Ammon's horn (tissue), 1 donor: Measurements from ENCODE around the gene GINS3.
"Not testable (repeated sequence)": the region's sequence is repeated elsewhere in the genome, so short reads cannot be mapped to it uniquely, and the experiment has no call there.

Experiments
- DNase-seq: peaks from one replicate; pipeline ENCODE4 v3.0.0-alpha.2; 2016; ENCODE audit warnings: low spot score

The GINS3 gene

DNA sequence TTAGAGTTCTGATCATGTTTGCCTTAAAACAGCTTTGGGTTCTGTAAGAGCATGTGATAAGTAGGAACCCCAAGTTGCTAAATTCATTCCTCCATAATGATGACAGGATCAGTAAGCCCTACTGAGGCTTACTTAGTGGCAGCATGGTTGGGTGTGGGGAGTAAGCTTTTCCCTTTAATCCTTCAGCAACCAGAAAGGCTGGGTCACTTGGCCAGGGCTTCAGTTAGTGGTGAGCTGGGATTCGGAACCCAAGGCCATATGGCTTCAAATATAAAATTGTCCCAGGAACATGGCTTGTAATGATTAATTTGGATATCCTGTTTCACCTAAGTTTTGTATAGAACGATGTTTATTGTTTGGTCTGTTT lies 850 bp downstream of the GINS3 start:
- no peak for DNase-seq

DNA sequence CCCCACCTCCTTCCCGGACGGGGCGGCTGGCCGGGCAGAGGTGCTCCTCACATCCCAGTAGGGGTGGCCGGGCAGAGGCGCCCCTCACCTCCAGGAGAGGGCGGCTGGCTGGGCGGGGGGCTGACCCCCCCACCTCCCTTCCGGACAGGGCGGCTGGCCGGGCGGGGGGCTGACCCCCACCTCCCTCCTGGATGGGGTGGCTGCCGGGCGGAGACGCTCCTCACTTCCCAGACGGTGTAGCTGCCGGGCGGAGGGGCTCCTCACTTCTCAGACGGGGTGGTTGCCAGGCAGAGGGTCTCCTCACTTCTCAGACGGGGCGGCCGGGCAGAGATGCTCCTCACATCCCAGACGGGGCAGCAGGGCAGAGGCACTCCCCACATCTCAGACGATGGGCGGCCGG lies 4.6 kb downstream of the GINS3 start:
- DNase-seq = not testable (repeated sequence)

DNA sequence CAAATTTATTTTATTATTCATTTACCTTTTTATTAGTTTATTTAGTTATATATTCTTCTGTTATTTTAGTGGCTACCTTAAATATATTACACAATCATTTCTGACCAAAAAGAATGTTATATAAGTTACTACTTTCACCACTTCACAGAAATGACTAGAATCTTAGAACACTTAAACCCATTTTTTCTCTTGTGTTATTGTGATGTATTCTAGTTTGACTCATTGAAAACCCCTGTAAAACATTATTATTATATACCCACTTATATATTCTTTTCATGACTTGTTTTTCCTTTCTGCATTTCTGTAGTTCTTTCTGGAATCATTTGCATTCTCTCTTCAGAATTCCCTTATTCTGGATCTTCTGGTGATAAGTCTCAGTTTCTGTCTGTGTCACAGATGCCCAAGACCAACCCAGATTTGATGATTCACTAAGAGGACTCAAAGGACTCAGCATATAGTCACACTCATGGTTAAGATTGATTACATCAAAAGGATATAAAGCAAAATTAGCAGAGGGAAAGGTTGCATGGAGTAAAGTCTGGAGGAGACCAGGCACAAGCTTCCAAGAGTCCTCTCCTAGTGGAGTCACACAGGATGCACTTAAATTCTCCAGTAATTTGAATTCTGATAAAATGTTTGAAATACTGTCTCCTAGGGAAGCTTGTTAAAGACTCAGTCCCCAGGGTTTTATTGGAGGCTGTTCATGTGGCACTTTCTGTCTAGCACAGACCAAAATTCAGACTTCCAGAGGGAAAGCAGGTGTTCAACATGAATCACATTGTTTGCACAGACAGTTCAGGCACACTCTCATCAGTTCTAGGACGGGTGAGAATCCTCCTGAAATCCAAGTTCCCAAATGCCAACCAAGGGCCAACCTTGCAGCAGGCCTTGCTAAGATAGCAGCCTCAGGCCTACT lies 7.7 kb downstream of the GINS3 start:
- DNase-seq = no peak

DNA sequence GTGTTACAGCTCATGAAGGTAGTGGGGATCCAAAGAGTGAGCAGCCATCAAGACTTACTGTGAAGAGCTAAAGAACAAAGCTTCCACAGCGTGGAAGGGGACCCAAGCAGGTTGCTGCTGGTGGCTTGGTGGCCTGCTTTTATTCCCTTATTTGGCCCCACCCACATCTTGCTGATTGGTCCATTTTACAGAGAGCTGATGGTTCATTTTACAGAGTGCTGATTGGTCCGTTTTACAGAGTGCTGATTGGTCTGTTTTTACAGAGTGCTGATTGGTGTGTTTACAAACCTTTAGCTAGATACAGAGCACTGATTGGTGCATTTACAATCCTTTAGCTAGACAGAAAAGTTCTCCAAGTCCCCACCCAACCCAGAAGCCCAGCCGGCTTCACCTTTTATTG lies 9.0 kb downstream of the GINS3 start:
- not testable (repeated sequence) for DNase-seq

DNA sequence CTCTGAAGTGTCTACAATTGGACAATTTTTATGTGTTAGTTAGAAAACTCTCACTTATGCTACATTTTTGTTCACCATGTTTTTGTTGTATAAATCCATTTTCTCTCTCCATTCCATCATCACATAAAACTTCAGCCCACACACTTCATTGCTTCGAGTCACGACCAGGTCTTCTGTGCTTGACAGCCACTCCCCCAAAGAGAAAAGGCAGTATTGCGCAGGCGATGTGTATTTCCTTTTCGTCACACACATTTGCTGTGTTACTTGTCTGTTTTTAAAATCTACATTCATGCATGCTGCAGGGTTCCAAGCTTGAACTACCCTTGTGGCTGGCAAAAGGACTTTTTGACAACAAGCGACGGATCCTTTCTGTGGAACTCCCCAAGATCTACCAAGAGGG lies 10.5 kb downstream of the GINS3 start:
- DNase-seq = no peak

DNA sequence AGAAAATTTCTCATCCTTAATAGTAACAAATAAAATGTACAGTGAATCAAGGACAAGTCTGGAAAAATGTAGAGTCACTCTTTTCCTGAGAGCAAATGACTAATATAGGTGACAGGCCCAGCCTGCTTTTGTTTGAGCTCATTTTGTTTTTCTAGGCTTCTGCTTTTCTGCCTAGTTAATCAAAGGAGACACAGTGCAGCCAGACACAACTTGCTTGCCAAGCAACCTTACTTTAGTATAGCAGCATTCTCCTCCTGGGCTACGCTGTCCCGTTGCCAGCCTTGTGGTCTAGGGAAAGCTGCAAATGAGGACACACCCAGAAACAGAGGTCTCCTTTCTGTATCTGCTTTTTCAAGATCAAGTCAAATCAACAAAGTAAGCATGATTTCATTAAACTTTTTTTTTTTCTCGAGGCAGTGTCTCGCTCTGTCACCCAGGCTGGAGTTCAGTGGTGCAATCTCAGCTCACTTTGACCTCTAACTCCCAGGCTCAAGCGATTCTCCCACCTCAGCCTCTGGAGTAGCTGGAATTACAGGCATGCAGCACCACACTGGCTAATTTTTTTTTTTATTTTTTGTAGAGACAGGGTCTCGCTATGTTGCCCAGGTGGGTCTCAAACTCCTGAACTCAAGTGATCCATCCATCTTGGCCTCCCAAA lies 17.2 kb downstream of the GINS3 start:
- peak; percentile 70 for DNase-seq

DNA sequence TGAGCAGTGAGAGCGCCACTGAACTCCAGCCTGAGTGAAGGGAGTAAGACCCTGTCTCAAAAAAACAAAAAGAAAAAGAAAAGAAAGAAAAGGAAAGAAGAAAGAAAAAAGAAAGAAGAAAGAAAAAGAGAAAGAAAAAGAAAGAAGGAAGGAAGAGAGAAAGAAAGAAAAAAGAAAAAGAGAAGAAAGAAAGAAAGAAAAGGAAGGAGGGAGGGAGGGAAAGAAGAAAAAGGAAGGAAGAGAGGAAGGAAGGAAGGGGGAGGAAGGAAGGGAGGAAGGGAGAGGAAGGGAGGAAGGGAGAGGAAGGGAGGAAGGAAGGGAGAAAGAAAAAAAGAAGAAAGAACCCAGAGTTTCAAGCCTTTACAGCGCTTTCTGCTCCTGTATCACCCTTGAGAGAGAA lies 19.1 kb downstream of the GINS3 start:
- DNase-seq = no peak

DNA sequence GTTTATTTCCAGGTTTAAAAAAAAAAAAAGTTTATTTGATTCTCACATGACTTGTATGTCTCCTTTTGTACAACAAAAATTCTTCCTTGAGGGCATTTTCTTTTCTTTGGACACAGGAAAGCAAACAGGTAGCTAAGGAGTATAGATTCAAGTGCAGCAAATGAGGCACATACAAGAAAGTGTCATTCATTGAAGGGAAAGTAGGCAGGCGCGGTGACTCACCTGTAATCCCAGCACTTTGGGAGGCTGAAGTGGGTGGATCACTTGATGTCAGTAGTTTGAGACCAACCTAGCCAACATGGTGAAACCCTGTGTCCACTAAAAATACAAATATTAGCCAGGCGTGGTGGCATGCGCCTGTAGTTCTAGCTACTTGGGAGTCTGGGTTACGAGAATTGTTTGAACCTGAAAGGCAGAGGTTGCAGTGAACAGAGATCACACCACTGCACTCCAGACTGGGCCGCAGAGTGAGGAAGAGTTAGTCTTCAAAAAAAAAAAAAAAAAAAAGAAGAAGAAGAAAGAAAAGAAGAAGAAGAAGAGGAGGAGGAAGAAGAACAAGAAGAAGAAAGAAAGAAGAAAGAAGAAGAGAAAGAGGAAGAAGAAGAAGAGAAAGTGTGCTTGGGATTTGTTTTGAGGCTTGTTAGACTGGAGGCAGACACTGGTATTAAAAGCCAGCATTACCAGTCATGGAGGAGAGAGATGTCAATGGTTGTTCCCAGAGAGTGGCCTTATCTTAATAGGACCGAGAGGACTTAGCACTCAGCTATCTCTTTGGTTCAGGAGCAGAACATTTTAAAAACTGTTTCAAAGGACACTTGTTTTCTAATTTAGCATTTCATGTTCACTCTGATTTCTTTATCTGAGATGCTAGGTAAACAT lies 19.7 kb downstream of the GINS3 start:
- DNase-seq = no peak

DNA sequence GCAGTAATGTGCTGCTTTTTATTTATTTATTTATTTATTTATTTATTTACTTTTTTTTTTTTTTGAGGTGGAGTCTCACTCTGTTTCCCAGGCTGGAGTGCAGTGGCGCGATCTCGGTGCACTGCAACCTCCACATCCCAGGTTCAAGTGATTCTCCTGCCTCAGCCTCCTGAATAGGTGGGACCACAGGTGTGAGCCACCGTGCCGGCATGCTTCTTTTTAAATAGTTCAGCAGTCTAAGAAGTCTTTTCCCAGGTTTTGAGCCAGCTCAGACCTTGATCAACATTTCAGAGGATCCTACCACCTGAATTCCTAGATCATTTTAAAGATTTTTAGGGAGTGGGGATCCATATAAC lies 20.3 kb downstream of the GINS3 start:
- DNase-seq = not testable (repeated sequence)

DNA sequence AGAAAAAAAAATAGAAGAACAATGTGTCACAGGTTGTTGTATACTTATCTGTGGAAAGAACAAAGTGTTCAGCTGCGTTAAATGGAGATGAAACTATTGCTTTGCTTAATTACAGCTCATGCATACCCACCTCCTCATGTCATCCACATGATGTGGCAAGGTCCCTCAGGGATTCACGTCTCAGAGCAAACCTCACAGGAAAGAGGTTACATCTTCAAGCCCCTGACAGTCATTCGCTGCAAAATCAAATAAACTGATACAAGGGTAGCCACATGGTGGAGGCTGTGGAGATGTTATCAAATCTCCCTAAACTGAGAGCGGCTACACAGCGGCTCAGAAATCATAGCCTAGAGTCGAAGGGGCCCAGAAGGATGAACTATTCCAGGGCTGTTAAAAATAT lies 21.1 kb downstream of the GINS3 start:
- DNase-seq = no peak

DNA sequence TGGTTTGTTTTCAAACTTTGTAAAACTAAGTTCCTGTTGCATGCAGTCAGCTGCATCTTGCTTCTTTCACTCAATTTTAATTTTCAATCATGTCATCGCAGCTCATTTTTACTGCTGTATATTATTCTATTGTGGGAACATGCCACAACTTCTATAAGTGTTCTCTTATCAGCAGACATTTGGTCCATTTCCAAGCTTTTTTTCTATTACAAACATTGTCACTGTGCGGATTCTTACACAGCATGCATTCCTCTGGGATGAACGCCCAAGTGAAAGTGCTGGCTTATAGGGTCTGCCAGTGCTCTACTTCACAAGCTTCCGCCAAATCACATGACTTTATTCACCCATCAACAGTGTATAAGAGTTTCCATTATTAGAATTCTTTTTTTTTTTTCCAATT lies 22.7 kb downstream of the GINS3 start:
- no peak for DNase-seq

DNA sequence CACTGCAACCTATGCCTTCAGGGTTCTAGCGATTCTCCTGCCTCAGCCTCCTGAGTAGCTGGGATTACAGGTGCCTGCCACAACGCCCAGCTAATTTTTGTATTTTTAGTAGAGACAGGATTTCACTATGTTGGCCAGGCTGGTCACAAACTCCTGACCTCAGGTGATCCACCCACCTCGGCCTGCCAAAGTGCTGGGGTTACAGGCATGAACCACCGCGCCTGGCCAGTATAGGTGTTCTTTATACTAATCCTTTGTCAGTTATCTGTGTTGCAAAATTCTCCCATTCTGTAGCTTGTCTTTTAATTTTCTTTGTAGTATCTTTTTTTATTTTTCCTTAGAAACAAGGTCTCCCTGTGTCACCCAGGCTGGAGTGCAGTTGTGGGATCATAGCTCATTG lies 23.7 kb downstream of the GINS3 start:
- DNase-seq = not testable (repeated sequence)

DNA sequence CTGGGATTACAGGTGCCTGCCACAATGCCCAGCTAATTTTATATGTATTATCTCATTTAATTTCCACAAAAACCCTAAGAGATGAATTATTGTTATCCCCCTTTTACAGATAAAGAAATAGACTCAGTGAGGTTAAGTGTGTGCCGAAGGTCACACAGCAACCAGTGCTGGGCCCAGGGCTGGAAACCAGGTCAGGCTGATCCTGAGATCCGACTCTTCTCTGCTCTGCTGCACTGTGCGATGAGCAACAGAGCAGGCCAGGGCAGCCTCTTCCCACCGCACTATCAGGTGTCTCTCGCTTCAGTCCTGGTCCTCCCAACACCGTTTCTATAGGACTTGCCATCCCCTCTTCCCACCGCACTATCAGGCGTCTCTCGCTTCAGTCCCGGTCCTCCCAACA lies 24.8 kb downstream of the GINS3 start:
- no peak for DNase-seq

DNA sequence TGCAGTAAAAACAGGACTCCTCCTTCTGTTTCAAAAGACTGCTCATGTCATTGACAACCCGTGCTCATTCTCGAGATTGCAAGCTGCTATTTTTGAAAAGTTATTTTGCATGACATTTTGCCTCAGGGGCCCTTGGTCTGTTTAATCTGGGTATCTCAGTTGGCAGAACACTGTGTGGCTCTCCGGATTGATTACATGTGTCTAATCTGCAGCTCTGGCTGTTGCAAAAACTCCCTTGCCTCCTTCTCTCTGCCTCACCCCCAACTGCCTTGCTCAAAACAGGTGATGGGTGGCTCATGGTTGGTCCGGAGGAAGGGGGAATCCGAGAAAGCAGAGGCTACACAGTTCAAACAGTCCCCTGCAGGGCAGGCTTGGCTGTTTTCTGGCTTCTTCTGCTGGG lies 25.3 kb downstream of the GINS3 start:
- DNase-seq = no peak

DNA sequence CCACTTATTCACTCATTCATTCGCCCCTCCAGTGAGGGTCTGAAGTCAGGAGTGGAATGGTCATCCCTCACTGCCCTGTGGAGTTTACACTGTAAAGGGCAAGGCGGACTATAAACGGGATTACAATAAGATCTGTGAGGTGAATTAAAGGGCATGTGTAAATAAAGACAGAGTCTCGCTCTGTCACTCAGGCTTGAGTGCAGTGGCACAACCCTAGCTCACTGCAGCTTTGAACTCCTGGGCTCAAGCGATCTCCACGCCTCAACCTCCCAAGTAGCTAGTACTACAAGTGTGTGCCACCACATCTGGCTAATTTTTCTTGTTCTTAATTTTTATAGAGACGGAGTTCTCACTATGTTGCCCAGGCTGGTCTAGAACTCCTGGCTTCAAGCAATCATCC lies 25.8 kb downstream of the GINS3 start:
- DNase-seq = no peak

DNA sequence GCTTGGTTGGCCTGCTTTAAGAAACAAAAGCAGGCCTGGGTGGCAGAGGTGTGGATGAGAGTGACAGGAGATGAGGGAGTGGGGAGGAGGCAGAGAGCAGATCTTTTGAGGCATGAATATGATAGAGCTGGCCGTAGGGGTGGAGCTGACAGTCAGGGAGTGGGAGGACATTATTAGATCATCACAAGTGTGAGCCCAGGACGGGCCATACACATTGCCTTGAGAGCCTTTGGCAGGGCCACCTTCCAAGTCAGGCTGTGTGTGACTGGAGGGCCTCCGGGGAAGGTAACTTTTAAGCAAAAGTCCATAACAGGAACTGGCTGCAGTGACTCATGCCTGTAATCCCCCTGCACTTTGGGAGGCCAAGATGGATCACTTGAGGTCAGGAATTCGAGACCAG lies 26.3 kb downstream of the GINS3 start:
- DNase-seq = no peak

DNA sequence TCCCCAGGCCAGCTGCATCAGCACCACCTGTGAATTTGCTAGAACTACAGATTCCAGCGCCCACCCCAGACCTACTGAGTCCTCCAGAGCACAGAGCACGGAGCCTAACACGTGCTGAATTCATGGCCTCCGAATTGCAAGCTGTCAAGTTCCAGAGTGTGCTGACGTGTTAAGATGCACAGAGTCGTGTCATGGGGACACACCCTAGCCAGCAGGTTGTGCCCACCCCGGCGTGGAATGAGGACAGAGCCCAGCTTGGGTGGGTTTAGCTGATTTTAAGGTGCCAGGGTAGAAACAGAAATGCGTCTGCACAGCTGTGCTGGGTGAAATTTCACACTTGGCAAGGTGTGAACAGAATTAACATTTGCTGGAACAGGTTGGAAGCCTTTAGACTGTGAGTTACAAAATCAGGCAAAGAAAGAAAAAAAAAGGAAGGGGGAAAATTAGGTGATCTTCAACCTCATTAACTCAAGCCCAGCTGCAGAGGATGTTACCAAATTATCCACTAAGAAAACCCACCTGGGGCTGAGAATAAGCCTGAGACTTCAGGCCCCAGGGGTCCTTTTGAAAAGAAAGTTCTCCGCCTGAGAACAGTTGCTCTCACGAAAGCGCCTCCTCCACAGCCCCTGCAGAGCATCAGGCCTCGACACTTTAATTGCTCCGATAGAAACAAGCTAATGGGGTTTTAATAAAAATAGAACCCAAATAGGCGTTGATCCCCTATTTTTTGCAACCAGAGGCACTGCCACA lies 27.1 kb downstream of the GINS3 start:
- no peak for DNase-seq

DNA sequence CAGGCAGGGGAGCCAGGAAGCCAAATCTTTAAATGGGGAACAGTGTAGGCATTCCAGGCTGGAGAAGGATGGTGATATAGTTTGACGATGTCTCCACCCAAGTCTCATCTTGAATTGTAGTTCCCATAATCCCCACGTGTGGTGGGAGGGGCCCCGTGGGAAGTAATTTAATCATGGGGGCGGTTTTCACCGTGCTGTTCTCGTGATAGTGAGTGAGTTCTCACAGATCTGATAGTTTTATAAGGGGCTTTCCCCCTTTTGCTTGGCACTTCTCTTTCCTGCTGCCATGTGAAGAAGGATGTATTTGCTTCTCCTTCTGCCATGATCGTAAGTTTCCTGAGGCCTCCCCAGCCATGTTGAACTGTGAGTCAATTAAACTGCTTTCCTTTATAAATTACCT lies 28.8 kb downstream of the GINS3 start:
- no peak for DNase-seq

DNA sequence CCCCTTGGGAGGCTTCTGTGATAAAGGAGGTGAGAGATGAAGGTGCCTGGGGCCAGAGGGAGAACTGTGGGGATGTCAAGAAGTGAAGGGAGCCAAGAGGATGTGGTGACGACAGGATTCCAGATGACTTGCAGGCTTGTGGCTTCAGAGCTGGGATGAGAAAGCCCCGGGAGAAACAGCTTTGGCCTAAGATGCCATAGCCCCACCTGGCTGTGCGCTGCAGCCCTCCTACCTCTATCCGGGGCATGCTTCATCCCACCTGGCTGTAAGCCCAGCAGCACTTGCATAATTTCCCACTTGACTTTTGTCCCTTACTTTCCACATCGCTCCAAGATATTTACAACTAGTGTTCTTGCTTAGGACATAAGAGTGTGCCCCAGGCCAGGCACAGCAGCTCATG lies 29.3 kb downstream of the GINS3 start:
- no peak for DNase-seq

DNA sequence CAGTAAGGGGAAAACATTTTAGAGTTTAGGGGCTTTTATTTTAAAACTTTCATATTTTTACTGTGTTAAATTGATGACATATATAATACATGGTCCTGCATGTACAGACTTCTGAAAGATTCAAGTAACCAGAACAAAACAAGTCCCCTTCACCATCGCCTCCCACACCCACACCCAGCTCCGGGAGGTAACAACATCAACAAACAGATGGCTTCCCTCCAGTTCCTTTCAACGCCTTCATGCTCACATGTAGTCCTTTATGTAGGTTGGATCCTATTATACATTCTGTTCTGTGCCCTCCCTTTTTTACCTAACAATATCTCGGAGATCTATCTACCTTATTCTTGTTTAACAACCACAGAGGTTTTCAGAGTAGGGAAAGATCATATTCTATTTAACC lies 30.5 kb downstream of the GINS3 start:
- no peak for DNase-seq

DNA sequence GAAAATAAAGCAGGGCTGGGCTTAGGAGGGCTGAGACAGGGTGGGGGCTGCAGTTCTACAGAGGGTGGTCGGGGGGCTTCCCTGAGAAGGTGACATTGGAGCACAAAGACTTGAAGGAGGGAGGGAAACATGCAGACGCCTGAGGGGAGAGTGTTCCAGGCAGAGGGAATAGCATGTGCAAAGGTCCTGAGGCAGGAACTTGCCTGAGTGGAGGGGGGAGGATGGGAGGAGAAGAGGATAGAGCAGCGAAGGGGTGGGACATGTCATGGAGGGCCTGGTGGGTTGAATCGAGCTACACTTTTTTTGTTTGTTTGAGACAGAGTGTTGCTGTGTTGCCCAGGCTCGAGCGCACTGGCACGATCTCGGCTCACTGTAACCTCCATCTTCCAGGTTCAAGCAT lies 33.0 kb downstream of the GINS3 start:
- no peak for DNase-seq
